Measurements from ENCODE around the gene IMPDH1. TPM values are rescaled to one million over a fixed set of nuclear protein-coding genes. Genes with fewer than 3 reads are reported as not detected.

The IMPDH1 gene
- total and polyA plus RNA-seq, 9 of the 15 experiments (the other 6 are each of a cell fraction or from before 2014, with no cell fraction given): 0.80 to 118 (median 64.3) TPM

GRCh38 chr7:128398841-128399135, 11.0 kb downstream of the IMPDH1 start:
- WGBS (ENCODE audit: insufficient coverage, low coverage, missing lambda C conversion rate): 35% methylated on average over 6 of the region's 6 CpGs
- no peak overlapping the region for H3K27ac ChIP-seq (ENCODE audit: extremely low read depth, low read depth, low read length)
- H3K4me2 ChIP-seq (ENCODE audit: insufficient read depth, low read length): no peak overlapping the region
- ChIA-PET POLR2A (interaction anchor here (1.4 to 1.5 kb wide), 3 partner anchors 8 to 10 kb away, joined by 4 to 6 read pairs (median 6); no protein-coding TSS in a partner anchor), CTCF (ENCODE audit: low intra/inter-chr PET ratio) (interaction anchor here (1.4 to 8.2 kb wide), 3 partner anchors 27 to 63 kb away, joined by 8 to 134 read pairs (median 10); no protein-coding TSS in a partner anchor)
- FAIRE-seq (no peak), DNase-seq (ENCODE audit: extremely low read depth in 1 of 4, low spot score in 3 of 4) (no peak), ATAC-seq (peak; percentile 47)
- peaks cover 3 to 12% of the 10 kb centered on the region in 2 experiments; a peak in 4 of 5 replicates for H3K4me1 ChIP-seq (replicated peaks in 1 of 2; ENCODE audit: control insufficient read depth in 2 of 2, insufficient read depth in 2 of 2, low read length in 2 of 2)
- H3K36me3 ChIP-seq (ENCODE audit: control insufficient read depth, insufficient read depth, low read length): peaks cover 96% of the 10 kb centered on the region
- H3K79me2 ChIP-seq (ENCODE audit: control insufficient read depth, insufficient read depth, low read length): peaks cover 4% of the 10 kb centered on the region
- BruUV-seq (replicated peaks): no TSS peak
- H4K20me1 ChIP-seq (replicated peaks; ENCODE audit: control insufficient read depth, insufficient read depth, low read length): peaks cover 5% of the 10 kb centered on the region; the same call in 1 of the 2 replicates
- no peak overlapping the region for H3K4me3 ChIP-seq
- no peaks in the 10 kb centered on the region for H3K9me3 ChIP-seq (replicated peaks; ENCODE audit: control insufficient read depth, insufficient read depth, low read depth, low read length)
- H3K27me3 ChIP-seq (ENCODE audit: control insufficient read depth in 2 of 2, insufficient read depth in 2 of 2, low read length in 2 of 2): no peaks in the 10 kb centered on the region
- intact Hi-C loops (cut with micrococcal nuclease) (loop anchor here (1.0 kb wide), 2 partner anchors 27 to 61 kb away; no protein-coding TSS in a partner anchor), in situ Hi-C loops (cut with MboI) (no loop called here)
- no peaks in the 10 kb centered on the region for H3K9me1 ChIP-seq (ENCODE audit: control insufficient read depth, insufficient read depth, low read length)
- TF ChIP-seq RBM39 (optimal IDR thresholded peaks at IDR 0.05; ENCODE audit: low read depth, low read length): peak; percentile 37
- TF ChIP-seq KLF16 (IDR thresholded peaks at IDR 0.05): 0 out of 2 replicates have a peak, but pooled peaks have one; percentile 3
- TF ChIP-seq TSHZ1 (CRISPR knock-in tag; IDR thresholded peaks at IDR 0.05): no peak
- no peak for TF ChIP-seq POLR2A (conservative IDR thresholded peaks at IDR 0.05)
- peak; percentile 3; the same call in 1 of the 2 replicates for TF ChIP-seq CTBP1 (IDR thresholded peaks at IDR 0.05; ENCODE audit: borderline replicate concordance)
- TF ChIP-seq SFPQ (IDR thresholded peaks at IDR 0.05; ENCODE audit: low read depth, low read length): no peak
- 0 out of 2 replicates have a peak, but pooled peaks have one; percentile 35 for TF ChIP-seq ZC3H8 (IDR thresholded peaks at IDR 0.05)
- peak; percentile 66; the same call in 1 of the 2 replicates for TF ChIP-seq ZBTB9 (CRISPR knock-in tag; IDR thresholded peaks at IDR 0.05)
- TF ChIP-seq PREB (CRISPR knock-in tag; IDR thresholded peaks at IDR 0.05): no peak
- 0 out of 6 replicates have a peak, but pooled peaks of 1 of the 3 experiments have one; percentile 9 for TF ChIP-seq CTCF (IDR thresholded peaks at IDR 0.05 in 2 of 3, conservative IDR thresholded peaks at IDR 0.05 in 1 of 3; ENCODE audit: insufficient read depth in 2 of 3, low read depth in 1 of 3, low read length in 3 of 3)
- TF ChIP-seq RBM25 (IDR thresholded peaks at IDR 0.05; ENCODE audit: low read depth, low read length, severe bottlenecking): no peak
- TF ChIP-seq ELF4 (CRISPR knock-in tag; IDR thresholded peaks at IDR 0.05): no peak
- H3K9ac ChIP-seq (ENCODE audit: insufficient read depth in 1 of 2, low read depth in 2 of 2, low read length in 2 of 2): no peak overlapping the region; a peak in 1 of 4 replicates
- no peak overlapping the region for H2AFZ ChIP-seq (ENCODE audit: low read depth, low read length)
